NCI-H1694 (cell line): ENCODE data around the gene ST3GAL3.

Experiments
- DNase-seq: peaks from one replicate; lab custom pipeline; 2025; lab: John Stamatoyannopoulos, UW

ST3GAL3 gene

DNA sequence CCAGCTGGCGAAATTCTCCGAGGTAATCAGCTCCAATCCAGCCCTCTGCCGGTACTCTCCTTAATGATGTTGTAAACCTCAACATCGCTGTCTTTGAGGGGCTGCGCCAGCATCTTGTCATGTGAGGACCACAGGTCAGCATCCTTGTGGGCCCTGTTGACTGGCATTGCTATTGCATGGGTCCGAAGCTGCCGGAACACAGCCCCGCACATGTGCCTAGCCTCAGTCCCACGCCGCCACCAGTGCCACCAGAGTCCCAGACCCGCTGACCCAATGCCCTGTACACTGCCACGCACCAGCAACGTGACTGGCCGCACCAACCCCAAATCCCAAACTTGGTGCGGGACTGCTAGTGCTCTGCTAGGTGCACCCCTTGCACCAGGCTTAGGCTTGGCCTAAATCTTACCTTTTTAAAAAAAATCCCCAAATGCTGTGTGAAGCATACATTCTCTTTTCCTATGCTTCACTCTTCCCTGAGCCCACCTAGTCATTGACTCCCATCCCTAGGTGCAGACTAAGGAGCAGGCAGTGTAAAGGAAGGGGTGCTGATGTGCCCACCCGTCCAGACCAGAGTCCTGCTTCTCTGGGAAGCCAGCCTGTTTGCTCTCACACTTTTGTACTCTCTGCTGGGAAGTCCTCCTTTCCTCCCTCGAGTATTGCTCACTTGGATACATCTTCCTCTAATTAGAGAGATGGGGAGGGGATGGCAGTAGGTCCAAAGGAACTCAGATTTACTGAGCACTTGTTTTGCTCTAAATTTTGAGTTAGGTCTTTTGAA lies 144.4 kb downstream of the ST3GAL3 start:
- no peak for DNase-seq

DNA sequence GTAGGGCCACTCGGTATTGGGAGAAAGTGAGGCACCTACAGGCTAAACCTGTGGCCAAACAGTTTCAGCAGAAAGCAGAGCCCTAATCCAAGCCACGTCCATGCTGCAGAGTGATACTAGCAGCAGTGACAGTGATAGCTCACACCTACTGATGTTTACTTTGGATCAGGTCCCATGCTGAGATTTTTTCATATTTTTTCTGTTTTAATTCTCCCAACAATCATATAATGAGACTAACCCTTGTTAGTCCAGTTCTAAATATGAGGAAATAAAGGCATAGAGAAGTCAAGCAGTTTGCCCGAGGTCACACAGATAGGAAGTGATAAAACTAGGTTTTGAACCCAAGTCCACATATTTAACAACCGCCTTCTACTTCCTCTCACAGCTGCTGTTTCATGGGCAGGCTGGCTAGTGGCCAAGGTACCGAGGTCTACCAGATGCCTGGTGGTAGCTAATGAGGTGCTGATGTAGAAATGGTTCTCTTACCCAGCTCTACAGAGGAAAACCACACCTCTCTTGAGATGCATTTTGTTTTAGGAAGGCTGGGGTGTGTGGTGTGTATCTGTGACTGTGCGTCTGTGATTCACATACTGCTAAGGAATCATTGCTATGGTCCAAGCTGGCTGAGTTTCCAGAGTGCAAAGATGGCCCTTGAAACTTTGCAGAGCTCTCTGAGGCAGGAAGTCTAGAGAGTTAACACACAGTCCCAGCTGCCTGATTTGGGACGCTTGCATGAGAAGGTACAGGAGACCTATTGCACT lies 146.0 kb downstream of the ST3GAL3 start:
- peak; percentile 90 for DNase-seq

DNA sequence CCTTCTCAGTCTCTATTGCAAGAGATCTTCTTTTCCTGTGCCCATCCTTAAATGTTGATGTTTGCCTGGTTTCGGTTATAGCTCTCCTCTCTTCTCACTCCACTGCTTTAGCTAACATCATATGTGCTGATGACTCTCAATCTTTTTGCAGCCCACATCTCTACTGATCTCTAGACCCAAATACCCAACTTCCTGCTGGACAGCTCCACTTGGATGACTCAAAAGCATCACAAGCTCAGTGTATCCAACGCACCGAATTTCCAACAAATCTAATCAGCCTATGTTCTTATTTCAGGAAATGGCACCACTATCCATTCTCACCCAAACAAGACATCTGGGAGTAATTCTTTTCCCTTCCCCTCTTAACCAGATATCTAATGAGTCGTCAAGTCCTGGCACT lies 147.1 kb downstream of the ST3GAL3 start:
- no peak for DNase-seq

DNA sequence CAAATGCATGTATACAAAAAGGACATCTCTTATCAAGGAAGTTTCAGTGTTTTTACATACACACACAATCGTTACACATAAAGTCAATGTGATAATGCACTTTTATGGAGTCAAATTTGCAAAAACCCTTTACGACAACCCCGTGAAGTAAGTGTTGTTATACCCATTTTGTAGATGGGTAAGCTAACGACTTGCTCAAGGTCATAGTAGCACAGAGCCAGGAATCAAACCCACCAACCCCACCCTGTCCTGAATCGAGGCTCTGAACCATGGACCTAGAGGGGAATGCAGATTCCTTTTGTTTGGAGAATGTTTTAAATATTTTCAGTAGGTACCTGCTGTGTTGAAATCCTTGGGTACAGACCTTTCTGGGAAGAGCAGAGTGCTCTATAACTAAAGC lies 148.9 kb downstream of the ST3GAL3 start:
- DNase-seq, result no peak

DNA sequence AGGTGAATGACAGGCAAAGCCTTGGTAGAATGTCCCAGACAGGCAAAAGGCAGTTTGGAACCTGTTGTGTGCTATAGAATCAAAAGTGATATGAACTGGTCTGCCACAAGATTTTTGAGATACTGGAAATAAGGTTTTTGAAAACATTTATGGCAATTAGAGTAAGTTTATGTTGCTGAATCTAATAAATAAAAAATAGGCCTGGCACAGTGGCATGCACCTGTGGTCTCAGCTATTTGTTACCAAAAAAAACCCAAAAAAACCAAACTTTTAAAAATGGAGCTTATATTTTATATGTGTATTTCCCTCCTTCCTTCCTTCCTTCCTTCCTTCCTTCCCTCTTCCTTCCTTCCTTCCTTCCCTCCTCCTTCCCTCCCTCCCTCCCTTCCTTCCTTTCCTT lies 149.8 kb downstream of the ST3GAL3 start:
- DNase-seq, result no peak

DNA sequence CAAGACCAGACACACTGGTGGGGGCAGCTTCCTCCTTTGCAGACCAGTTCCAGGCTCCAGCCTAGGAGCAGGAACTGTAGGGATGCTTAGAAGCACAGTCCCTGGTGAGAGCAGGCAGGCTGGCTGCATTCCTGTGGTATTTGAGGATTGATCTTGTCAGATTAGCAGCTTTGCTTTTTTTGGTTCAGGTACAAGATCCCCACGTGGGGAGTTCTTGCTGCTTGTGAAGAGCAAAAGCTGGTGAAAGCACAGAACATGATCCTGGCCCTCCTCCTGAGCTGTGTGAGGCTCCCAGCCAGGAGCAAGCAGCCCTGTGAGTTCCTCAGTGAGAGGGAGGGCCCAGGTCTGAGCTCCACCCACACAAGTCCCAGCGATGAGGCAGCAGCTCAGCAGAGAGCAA lies 151.0 kb downstream of the ST3GAL3 start:
- no peak for DNase-seq

DNA sequence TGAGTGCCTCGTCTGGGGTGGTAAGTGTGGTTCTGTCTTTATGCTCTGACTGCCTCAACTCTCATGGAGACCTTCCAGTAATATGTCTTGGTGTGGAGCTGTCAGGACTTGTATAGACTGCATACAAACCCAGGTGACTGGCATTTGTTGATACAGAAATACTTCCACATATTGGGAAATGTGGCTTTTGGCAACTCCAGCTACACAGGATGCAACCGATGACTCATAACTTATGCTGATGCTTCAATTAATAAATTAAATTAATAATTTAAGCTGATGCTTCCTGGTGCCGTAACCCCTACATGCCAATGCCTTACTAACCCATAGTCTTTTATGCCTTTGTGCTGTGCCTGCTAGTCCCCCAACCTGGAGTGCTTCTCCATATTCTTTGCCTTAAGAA lies 154.0 kb downstream of the ST3GAL3 start:
- no peak for DNase-seq

DNA sequence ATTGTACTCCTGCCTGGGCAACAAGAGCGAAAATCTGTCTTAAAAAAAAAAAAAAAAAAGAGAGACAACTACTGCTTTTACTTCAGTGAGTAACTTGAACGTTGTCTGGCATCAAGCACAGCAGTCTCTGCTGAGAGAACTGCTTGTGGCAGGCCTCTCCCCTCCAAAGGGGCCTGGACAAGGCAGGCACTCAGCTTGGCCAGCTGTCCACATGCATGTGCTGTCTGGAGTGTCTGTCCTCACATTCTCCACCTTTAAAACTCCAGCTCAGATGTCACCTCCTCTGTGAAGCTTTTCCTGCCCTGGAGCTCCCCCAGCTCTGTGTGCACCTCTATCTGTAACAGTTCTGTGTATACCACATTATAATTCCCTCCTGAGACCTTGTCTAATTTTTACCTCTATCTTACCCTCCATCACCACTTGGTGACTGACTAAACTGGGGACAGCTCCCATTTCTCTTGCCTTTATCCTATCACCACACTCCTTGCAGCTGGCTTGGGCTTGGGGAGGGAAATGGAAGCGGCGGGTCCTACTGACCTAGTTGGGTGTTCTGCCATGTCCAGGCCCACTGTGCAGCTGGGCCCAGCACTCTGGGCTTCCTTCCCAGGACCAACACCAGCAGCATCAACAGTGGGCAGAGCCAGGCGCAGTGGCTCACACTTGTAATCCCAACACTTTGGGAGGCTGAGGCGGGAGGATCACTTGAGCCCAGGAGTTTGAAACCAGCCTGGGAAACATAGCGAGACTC lies 154.8 kb downstream of the ST3GAL3 start:
- no peak for DNase-seq

DNA sequence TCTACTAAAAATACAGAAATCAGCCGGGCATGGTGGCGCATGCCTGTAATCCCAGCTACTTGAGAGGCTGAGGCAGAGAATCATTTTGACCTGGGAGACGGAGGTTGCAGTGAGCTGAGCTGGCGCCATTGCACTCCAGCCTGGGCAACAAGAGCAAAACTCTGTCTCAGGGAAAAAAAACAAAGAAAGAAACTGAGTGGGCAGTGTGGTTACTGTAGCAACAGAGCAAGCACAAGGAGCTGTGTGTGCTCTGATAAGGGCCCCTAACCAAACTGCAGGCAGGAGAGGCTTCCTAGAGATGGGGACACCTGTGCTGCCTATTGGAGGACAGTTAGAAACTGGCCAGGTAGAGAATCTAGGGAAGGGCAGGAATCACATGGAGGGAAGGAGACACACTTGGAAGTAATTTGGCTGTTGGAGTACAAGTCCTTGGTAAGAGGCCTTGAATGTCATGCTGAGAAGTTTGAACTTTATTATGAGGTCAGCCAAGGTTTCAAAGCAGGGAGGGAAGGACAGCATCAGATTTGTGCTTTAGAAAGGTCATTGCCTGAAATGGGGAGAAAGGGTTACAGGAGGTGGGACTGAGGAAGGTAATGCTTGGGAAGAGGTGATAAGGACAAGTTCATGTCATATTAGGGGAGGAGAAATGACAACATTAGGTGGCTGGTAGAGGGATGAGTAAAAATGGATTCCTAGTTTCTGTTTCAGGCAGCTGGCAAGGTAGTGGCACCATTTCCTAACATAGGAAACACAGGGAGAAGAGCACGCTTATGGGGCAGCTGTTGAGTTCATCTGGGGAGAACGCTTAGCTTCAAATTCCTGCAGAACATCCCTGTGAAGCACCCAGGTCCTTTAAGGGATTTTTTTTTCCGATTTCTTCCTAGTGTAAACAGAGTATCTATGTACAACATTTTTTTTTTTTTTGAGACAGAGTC lies 157.0 kb downstream of the ST3GAL3 start:
- DNase-seq, result no peak

DNA sequence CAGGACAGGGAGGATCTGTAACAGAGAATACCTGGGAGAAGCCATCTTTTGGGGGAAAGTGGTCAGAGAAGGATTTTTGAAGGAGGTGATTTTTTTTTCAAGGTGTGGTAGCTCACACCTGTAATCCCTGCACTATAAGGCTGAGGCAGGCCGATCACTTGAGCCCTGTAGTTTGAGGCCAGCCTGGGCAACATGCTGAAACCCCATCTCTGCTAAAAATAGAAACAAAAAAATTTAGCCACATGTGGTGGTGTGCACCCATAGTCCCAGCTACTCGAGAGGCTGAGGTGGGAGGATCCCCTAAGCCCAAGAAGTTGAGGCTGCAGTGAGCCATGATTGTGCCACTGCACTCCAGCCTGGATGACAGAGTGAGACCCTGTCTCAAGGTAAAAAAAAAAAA lies 158.9 kb downstream of the ST3GAL3 start:
- DNase-seq, result no peak

DNA sequence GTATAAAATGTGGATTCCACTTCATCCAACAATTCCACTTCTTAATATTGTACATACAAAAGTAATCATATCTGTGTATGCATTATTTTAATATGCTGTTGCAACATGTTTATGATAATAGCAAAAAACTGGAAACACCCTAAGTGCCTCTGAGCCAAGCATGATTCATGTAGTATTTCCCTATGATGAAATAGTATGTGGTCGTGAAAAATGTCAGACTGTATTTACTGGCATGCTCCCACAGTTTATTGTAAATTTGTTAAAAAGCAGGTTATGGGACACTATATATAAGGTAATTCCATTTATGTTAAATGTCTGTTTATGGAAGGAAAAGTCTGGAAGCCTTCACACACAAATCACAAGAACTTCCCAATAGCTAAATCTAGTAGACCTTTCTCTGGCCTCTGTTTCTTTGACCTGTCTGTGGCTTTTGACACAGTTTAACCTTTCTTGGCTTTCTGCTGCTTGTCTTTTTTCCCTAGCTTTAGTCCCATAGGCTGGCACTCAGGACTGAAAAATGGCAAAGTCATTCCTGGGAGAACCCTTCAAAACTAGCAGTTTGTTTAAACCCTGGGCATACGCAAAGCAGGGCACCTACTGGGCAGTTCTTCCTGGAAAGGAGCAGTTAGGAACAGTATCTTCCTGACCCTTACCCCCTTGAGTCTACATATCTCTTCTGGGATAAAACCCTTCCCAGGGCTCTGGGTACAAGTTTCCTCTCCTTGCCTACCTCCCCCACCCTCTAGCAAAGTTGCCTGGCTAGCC lies 160.8 kb downstream of the ST3GAL3 start:
- DNase-seq, result no peak

DNA sequence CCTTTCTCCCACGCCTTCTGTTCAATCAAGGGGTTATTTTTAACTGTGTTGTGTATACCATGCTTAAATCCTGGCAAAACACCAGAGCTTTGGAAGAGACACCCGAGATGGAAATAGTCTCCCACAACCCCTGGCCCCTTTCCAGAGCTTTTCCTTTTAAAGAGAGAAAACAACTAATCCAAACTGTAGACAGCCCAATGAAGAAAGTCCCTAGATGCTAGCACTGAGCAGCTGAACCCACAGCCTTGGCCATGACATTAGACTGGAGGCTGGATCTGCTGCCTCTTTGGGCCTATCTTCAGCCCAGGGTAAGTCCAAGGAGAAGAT lies 161.4 kb downstream of the ST3GAL3 start:
- DNase-seq, result peak; percentile 61

DNA sequence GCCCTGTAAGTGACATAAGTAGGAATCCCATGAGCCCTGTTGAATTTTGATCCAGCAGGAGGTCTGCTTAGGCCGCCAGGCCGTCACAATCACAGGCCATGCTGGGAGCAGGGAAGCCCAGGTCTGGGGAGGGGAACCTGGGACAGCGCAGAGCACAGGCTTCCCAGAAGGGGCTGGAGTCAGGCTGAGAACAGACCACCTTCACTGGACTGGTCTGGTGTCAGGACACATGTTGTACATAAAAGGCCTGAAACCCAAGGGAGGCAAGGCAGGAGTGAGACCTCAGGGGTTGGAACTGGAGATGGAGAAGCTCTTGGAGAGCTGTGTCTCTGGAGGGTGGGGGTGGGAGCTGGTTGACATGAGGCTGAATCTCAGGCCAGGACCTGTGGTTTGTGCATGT lies 163.0 kb downstream of the ST3GAL3 start:
- DNase-seq, result no peak

DNA sequence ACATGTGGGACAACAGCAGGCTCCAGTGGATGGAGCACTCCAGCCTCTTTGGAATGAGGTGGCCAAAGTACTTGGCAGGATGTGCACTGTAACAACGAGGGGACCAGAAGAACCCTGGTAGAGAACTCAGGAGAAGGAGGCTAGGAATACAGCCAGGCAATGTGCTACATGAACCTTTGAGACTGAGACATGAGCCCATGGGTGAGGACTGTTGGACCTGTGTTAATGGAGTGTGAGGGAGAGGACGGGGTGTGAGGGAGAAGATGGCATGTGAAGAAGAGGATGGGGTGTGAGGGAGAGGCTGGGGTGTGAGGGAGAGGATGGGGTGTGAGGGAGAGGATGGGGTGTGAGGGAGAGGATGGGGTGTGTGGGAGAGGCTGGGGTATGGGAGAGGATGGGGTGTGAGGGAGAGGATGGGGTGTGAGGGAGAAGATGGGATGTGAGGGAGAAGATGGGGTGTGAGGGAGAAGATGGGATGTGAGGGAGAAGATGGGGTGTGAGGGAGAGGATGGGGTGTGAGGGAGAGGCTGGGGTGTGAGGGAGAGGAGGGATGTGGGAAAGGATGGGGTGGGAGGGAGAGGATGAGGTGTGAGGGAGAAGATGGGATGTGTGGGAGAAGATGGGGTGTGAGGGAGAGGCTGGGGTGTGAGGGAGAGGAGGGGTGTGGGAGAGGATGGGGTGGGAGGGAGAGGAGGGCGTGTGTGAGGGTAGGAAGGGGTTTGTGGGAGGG lies 164.0 kb downstream of the ST3GAL3 start:
- DNase-seq, result no peak

DNA sequence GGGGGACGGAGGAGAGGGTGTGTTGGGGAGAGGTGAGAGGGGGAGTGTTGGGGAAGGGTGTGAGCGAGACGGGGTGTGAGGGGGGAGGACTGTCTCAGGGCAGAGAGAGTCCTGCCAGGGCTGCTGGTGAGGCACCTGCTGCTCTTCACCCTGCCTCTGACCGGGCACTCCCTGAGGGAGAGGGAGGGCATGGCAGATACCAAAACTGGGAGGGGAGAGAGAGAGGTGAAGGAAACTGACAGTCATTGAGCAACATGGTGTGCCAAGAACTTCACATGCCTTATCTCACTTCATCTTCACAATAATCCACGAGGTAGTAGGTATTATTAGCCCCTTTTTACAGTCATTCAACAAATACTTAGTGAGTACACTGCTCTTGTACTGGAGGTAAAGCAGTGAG lies 164.9 kb downstream of the ST3GAL3 start:
- no peak for DNase-seq

DNA sequence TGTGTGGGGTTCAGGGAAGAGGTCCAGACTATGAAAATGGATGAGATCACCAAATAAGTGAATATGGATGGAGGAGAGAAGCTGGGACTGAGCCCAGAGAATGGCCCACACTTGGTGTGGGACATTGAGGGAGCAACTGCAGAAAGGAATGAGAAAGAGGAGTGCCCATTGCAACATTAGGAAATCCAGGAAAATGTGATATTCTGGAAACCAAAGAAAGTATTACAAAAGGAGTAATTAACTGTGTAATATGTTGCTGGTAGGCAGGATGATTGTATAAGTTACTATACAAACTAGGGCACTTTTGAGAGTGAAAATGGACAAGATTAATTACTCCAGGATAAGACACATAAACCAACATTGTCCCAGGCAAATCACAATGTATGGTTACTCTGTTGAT lies 166.5 kb downstream of the ST3GAL3 start:
- no peak for DNase-seq

DNA sequence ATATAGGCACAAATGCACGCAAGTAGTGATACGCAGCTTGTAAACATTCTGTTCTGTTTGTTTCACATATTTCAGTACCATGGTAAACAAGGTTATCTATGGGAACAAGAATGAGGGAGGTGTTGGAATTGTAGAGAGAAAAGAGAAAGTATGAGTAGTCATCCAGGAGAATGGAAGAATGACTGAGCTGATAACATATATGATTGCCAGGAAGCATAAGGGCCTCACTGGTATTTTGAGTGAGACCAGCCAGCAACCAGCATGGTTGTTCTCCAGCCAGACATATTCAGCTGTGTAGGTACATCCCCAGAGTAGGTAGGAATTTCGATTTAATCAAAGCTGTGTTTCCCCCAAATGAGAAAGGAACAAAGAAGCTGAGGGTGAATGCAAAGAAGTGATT lies 167.4 kb downstream of the ST3GAL3 start:
- no peak for DNase-seq

DNA sequence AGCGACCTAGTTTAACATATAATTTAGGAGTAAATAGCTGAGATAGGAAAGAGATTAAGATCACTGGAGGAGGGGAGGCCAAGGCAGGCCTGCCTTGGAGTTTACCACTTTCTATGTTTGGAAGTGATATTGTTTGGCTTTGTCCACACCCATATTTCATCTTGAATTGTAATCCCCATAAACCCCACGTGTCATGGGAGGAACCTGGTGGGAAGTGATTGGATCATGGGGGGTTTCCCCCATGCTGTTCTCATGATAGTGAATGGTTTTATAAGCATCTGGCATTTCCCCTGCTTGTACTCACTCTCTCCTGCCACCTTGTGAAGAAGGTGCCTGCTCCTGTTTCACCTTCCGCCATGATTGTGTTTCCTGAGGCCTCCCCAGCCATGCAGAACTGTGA lies 168.0 kb downstream of the ST3GAL3 start:
- DNase-seq, result no peak

DNA sequence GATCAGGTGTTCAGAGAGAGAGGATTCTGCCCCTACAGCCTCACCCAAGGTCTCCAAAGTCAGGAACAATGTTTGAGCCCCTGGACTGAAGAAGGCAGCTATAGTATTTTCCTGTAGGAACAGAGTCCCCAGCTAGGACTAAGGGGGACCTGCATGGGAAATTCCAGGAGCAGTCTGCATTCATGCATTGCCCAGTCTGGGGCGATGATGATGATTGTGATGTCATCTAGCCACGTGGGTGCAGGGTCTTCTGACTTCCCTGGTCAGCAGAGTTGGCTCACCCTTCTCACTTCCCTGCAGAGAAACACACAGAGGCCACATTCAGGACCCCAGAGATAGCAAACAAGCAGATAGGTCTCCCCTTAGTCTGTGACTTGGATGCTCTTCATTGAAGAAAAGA lies 169.8 kb downstream of the ST3GAL3 start:
- no peak for DNase-seq

DNA sequence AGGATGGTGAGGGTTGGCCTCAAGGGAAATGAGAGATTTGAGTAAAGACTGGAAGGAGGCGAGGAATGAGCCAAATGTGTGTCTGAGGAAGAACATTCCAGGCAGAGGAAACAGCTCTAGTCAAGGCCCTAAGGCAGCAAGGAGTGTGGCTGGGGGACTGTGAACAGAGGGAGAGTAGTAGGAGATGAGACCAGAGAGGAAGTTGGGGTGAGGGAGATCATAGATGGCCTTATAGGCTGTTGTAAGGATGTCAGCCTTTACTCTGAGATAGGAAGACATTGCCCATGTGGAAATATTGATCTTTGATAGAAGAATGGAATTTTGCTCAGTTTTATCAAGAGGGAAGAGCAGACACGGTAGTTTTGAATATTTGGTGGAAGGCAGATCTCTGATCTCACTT lies 171.1 kb downstream of the ST3GAL3 start:
- no peak for DNase-seq

DNA sequence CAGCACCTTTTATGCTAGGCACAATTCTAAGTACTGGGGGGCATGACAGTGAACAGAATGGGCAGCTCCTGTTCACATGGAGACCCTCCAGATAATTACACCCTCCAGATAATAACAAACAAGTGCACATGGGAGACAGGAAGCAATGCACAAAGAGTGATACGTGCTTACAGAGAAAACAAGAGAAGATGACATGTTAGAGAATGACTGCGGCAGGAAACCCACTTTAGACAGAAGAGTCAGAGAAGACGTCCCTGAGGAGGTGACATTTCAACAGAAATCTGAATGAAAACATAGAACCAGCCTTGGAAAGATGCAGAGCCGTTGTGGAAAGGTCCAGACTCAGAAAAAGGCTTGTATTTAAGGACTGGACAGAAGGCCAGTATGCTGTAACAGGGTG lies 171.5 kb downstream of the ST3GAL3 start:
- DNase-seq, result no peak
